PC-9 (cell line): ENCODE results near the gene PCDHGA1. TPM values are rescaled to one million over a fixed set of nuclear protein-coding genes. Genes with fewer than 3 reads are reported as not detected.

ENCODE experiments used
- BruUV-seq: library from RNA; stranded (reverse); fragments of 400-500 nt; replicated peaks from 2 replicates; lab custom pipeline; 2021; lab: Mats Ljungman, UMichigan
- CTCF ChIA-PET: fragments of 300-600 bp; sonication (Branson Sonifier 250); formaldehyde crosslinking; loops from one replicate; lab custom pipeline; 2022; ENCODE audit warnings: antibody characterized with exemption; lab: Charles Lee
- POLR2A ChIA-PET: fragments of 300-600 bp; sonication (Branson Sonifier 250); formaldehyde crosslinking; loops from one replicate; lab custom pipeline; 2022; ENCODE audit warnings: antibody characterized with exemption; ENCODE audit not compliant: unreplicated experiment; lab: Charles Lee
- DNase-seq, 2 experiments: peaks; one replicate each; pipeline versions ENCODE4 v3.0.0 to v3.0.0-alpha.2; 2015 to 2022; ENCODE audit warnings: mixed read lengths in 1 of 2
- H2AFZ ChIP-seq: fragments of 200-600 bp; sonication (generic); 2 replicates; pipeline ENCODE4 v1.8.1; 2017; ENCODE audit warnings: antibody characterized with exemption
- H3F3A ChIP-seq: fragments of 200-600 bp; sonication (generic); 2 replicates; pipeline ENCODE4 v1.8.1; 2017; ENCODE audit warnings: antibody characterized with exemption, mild to moderate bottlenecking, low read depth; ENCODE audit not compliant: insufficient read depth
- H3K27ac ChIP-seq: fragments of 200-600 bp; sonication (generic); 2 replicates; pipeline ENCODE4 v1.6.1; 2016; ENCODE audit warnings: mixed run types
- H3K27me3 ChIP-seq: fragments of 200-600 bp; sonication (generic); 2 replicates; pipeline ENCODE4 v1.6.1; 2016; ENCODE audit warnings: low read depth, mixed run types; ENCODE audit not compliant: insufficient read depth
- H3K36me3 ChIP-seq: fragments of 200-600 bp; sonication (generic); 2 replicates; pipeline ENCODE4 v1.6.1; 2016; ENCODE audit warnings: low read depth, mixed run types
- H3K4me1 ChIP-seq: fragments of 200-600 bp; sonication (generic); replicated peaks from 2 replicates; pipeline ENCODE4 v1.6.1; 2016; ENCODE audit warnings: mixed run types; ENCODE audit not compliant: insufficient read depth
- H3K4me2 ChIP-seq: fragments of 200-600 bp; sonication (generic); 2 replicates; pipeline ENCODE4 v1.6.1; 2017; ENCODE audit warnings: mixed run types
- H3K4me3 ChIP-seq: fragments of 200-600 bp; sonication (generic); 2 replicates; pipeline ENCODE4 v1.6.1; 2016; ENCODE audit warnings: mixed run types
- H3K79me2 ChIP-seq: fragments of 200-600 bp; sonication (generic); 2 replicates; pipeline ENCODE4 v1.6.1; 2017; ENCODE audit warnings: low read depth, mixed run types
- H3K9me2 ChIP-seq: fragments of 200-600 bp; sonication (generic); 2 replicates; pipeline ENCODE4 v1.8.1; 2017; ENCODE audit warnings: mild to moderate bottlenecking; ENCODE audit not compliant: insufficient read depth
- H3K9me3 ChIP-seq: fragments of 200-600 bp; sonication (generic); 2 replicates; pipeline ENCODE4 v1.8.1; 2016; ENCODE audit warnings: low read depth; ENCODE audit not compliant: insufficient read depth
- H4K20me1 ChIP-seq: fragments of 200-600 bp; sonication (generic); 2 replicates; pipeline ENCODE4 v1.8.1; 2017; ENCODE audit not compliant: insufficient read depth
- CTCF ChIP-seq: fragments of 200-600 bp; sonication (generic); conservative IDR thresholded peaks from 2 replicates; pipeline ENCODE4 v1.6.1; 2017; ENCODE audit warnings: mixed run types, antibody characterized with exemption, mild to moderate bottlenecking, moderate library complexity
- EZH2 ChIP-seq: fragments of 200-600 bp; sonication (generic); IDR thresholded peaks from 2 replicates; pipeline ENCODE4 v1.8.0; 2017; ENCODE audit warnings: antibody characterized with exemption, low read depth
- intact Hi-C: fragments of 100-400 bp; cut with micrococcal nuclease; formaldehyde crosslinking; loops from one replicate; pipeline ENCODE4 v1.10.0; 2022; ENCODE audit not compliant: unreplicated experiment
- total RNA-seq: library from RNA; stranded (reverse); gene quantifications from 2 replicates; pipeline ENCODE4 v1.2.3, GENCODE V29; 2021

PCDHGA1 gene
- total RNA-seq, 1 experiment from 2014 or later, result 0.07 TPM

- H3K4me2 ChIP-seq, result no peak within 1 kb of the TSS
- intact Hi-C loops, result no loop called here
- H3K27ac ChIP-seq, result no peak within 1 kb of the TSS
- peaks cover 36% of the 10 kb centered on the region for H3K27me3 ChIP-seq
- POLR2A ChIA-PET, result no interaction called here
- H3K9me2 ChIP-seq, result no peaks in the 10 kb centered on the region
- no peak within 1 kb of the TSS for H3K4me3 ChIP-seq
- H4K20me1 ChIP-seq, result no peaks in the 10 kb centered on the region
- H3F3A ChIP-seq, result no peaks in the 10 kb centered on the region
- H3K9me3 ChIP-seq, result peaks cover 12% of the 10 kb centered on the region; the same call in 1 of the 2 replicates
- DNase-seq, result no peak
- no peak within 1 kb of the TSS for H2AFZ ChIP-seq
- no peaks in the 10 kb centered on the region for H3K79me2 ChIP-seq
- BruUV-seq, result no TSS peak
- H3K4me1 ChIP-seq, result no peaks in the 10 kb centered on the region
- TF ChIP-seq CTCF, result no peak
- no peak for TF ChIP-seq EZH2
- CTCF ChIA-PET, result no interaction called here
- no peaks in the 10 kb centered on the region for H3K36me3 ChIP-seq
These were observed 33.8 kb downstream of the PCDHGA1 start, which contains the start of gene PCDHGA5 for GRCh38 chr5:141363952-141364660. TSS of gene PCDHGA5 (plus strand) at chr5:141364162. CDS start at chr5:141364331, 169 bp downstream.

GRCh38 chr5:141366016-141366896 lies 35.9 kb downstream of the PCDHGA1 start:
- Histone ChIP-seq H3K9me2 (no peaks in the 10 kb centered on the region), H3K9me3 (peaks cover 5% of the 10 kb centered on the region; the same call in 1 of the 2 replicates), H3K79me2 (no peaks in the 10 kb centered on the region), H3K4me2 (no peak overlapping the region), H3K4me1 (no peaks in the 10 kb centered on the region), H3F3A (no peaks in the 10 kb centered on the region), H3K27me3 (peaks cover 55% of the 10 kb centered on the region), H3K4me3 (no peak overlapping the region), H3K36me3 (no peaks in the 10 kb centered on the region), H4K20me1 (no peaks in the 10 kb centered on the region), H3K27ac (no peak overlapping the region), H2AFZ (no peak overlapping the region)
- BruUV-seq, result no TSS peak
- intact Hi-C loops, result no loop called here
- TF ChIP-seq CTCF (no peak), EZH2 (no peak)
- ChIA-PET POLR2A (no interaction called here), CTCF (no interaction called here)
- no peak for DNase-seq

- no peaks in the 10 kb centered on the region for H3K4me1 ChIP-seq
- no peaks in the 10 kb centered on the region for H3F3A ChIP-seq
- H3K79me2 ChIP-seq, result no peaks in the 10 kb centered on the region
- H3K4me2 ChIP-seq, result peak within 1 kb of the TSS; percentile 26; the same call in 1 of the 2 replicates
- ChIA-PET POLR2A (no interaction called here), CTCF (interaction anchor here (0.6 to 1.3 kb wide), 7 partner anchors 22 to 222 kb away, joined by 3 to 5 read pairs (median 3); partner anchors contain the start of genes PCDHGA1 and PCDHGA10)
- H3K36me3 ChIP-seq, result no peaks in the 10 kb centered on the region
- H2AFZ ChIP-seq, result peak within 1 kb of the TSS; percentile 69; the same call in 1 of the 2 replicates
- no peak within 1 kb of the TSS for H3K4me3 ChIP-seq
- H3K9me2 ChIP-seq, result no peaks in the 10 kb centered on the region
- no peak within 1 kb of the TSS for H3K27ac ChIP-seq
- BruUV-seq, result no TSS peak
- peak in 1 of 2 experiments; percentile 14 for DNase-seq
- TF ChIP-seq CTCF (peak; percentile 29; the same call in 1 of the 2 replicates), EZH2 (no peak)
- peaks cover 5% of the 10 kb centered on the region; the same call in 1 of the 2 replicates for H3K9me3 ChIP-seq
- intact Hi-C loops, result no loop called here
- peaks cover 48% of the 10 kb centered on the region for H3K27me3 ChIP-seq
- no peaks in the 10 kb centered on the region for H4K20me1 ChIP-seq
These were observed 39.9 kb downstream of the PCDHGA1 start, which contains the start of gene PCDHGB3 for GRCh38 chr5:141369994-141370848. TSS of gene PCDHGB3 (plus strand) at chr5:141370242. CDS start at chr5:141370395, 153 bp downstream.
